ENCODE measurements around the gene COPG2.
"Not testable (repeated sequence)": the region's sequence is repeated elsewhere in the genome, so short reads cannot be mapped to it uniquely, and the experiment has no call there.

COPG2 gene

GRCh38 chr7:130628901-130629300 is 39.6 kb downstream of the COPG2 start:
- TF ChIP-seq CTCF (IDR thresholded peaks at IDR 0.05; ENCODE audit: low read depth, low read length): no peak

GRCh38 chr7:130627775-130628174 is 40.8 kb downstream of the COPG2 start:
- H3K4me3 ChIP-seq (ENCODE audit: low read depth, low read length): no peak overlapping the region
- no peak for TF ChIP-seq CTCF (IDR thresholded peaks at IDR 0.05; ENCODE audit: low read depth, low read length)

More at GRCh38 chr7:130628901-130629300, 39.6 kb downstream of the COPG2 start:
- H3K4me3 ChIP-seq (ENCODE audit: low read depth, low read length): no peak overlapping the region

- no peak for TF ChIP-seq CTCF (IDR thresholded peaks at IDR 0.05; ENCODE audit: low read depth, low read length)
- no peak overlapping the region for H3K4me3 ChIP-seq (ENCODE audit: low read depth, low read length)
These were observed 45.7 kb downstream of the COPG2 start for GRCh38 chr7:130622866-130623265.

- no peak overlapping the region for H3K4me3 ChIP-seq (ENCODE audit: low read depth, low read length)
- TF ChIP-seq CTCF (IDR thresholded peaks at IDR 0.05; ENCODE audit: low read depth, low read length): no peak
These were observed 53.0 kb downstream of the COPG2 start for GRCh38 chr7:130615583-130615982.

GRCh38 chr7:130614449-130614848 is 54.1 kb downstream of the COPG2 start:
- TF ChIP-seq CTCF (IDR thresholded peaks at IDR 0.05; ENCODE audit: low read depth, low read length): no peak
- H3K4me3 ChIP-seq (ENCODE audit: low read depth, low read length): no peak overlapping the region

- no peak overlapping the region for H3K4me3 ChIP-seq (ENCODE audit: low read depth, low read length)
- TF ChIP-seq CTCF (IDR thresholded peaks at IDR 0.05; ENCODE audit: low read depth, low read length): no peak
These were observed 57.3 kb downstream of the COPG2 start for GRCh38 chr7:130611218-130611617.

GRCh38 chr7:130607066-130607465 is 61.5 kb downstream of the COPG2 start:
- H3K4me3 ChIP-seq (ENCODE audit: low read depth, low read length): not testable (repeated sequence)

GRCh38 chr7:130606161-130606560 is 62.4 kb downstream of the COPG2 start:
- TF ChIP-seq CTCF (IDR thresholded peaks at IDR 0.05; ENCODE audit: low read depth, low read length): no peak
- H3K4me3 ChIP-seq (ENCODE audit: low read depth, low read length): no peak overlapping the region

All from WI38 (cell line).